ENCODE results near the gene PFDN6. TPM values are rescaled to one million over a fixed set of nuclear protein-coding genes. Genes with fewer than 3 reads are reported as not detected.

Gene PFDN6
- total RNA-seq, 1 experiment from 2014 or later = 54.7 TPM

- Mint-ChIP-seq H3K4me1 (ENCODE audit: insufficient read depth, unreplicated experiment) (peaks cover 24% of the 10 kb centered on the region), H3K4me3 (ENCODE audit: unreplicated experiment) (peak overlapping the region; percentile 88), H3K27ac (ENCODE audit: low read depth, unreplicated experiment) (peak overlapping the region; percentile 89), H3K36me3 (ENCODE audit: insufficient read depth, unreplicated experiment) (peaks cover 59% of the 10 kb centered on the region), H3K27me3 (ENCODE audit: insufficient read depth, unreplicated experiment) (no peaks in the 10 kb centered on the region), H3K9me3 (ENCODE audit: unreplicated experiment) (no peaks in the 10 kb centered on the region)
- TF ChIP-seq CTCF (IDR thresholded peaks at IDR 0.05; ENCODE audit: unreplicated experiment) = no peak
- ChIA-PET CTCF (interaction anchor here (0.6 to 2.3 kb wide), 4 partner anchors 10 to 130 kb away, joined by 3 to 18 read pairs (median 7); partner anchors contain the start of gene B3GALT4), POLR2A (interaction anchor here (0.8 to 7.1 kb wide), 17 partner anchors 9 to 1560 kb away, joined by 3 to 148 read pairs (median 7); partner anchors contain the start of genes B3GALT4, BRD2, RGL2 and RPS18)
- BruUV-seq (replicated peaks) = TSS peak; percentile 88
- DNase-seq (ENCODE audit: unreplicated experiment) = no peak
- intact Hi-C loops (cut with micrococcal nuclease) = no loop called here
Measured at GRCh38 chr6:33289784-33290315, 449 bp downstream of the PFDN6 start.

GRCh38 chr6:33290459-33290858 is 1.1 kb downstream of the PFDN6 start:
- peaks cover 24% of the 10 kb centered on the region for H3K4me1 Mint-ChIP-seq (ENCODE audit: insufficient read depth, unreplicated experiment)
- no peaks in the 10 kb centered on the region for H3K27me3 Mint-ChIP-seq (ENCODE audit: insufficient read depth, unreplicated experiment)
- ChIA-PET POLR2A (interaction anchor here (0.6 to 7.1 kb wide), 10 partner anchors 8 to 319 kb away, joined by 3 to 148 read pairs (median 23); partner anchors contain the start of genes B3GALT4, RGL2, RPS18 and TAPBP), CTCF (interaction anchor here (0.7 kb wide), 2 partner anchors 9 to 12 kb away, joined by 3 to 8 read pairs; partner anchors contain the start of gene RGL2)
- H3K36me3 Mint-ChIP-seq (ENCODE audit: insufficient read depth, unreplicated experiment) = peaks cover 53% of the 10 kb centered on the region
- no peak for DNase-seq (ENCODE audit: unreplicated experiment)
- intact Hi-C loops (cut with micrococcal nuclease) = no loop called here
- peak overlapping the region; percentile 88 for H3K4me3 Mint-ChIP-seq (ENCODE audit: unreplicated experiment)
- TF ChIP-seq CTCF (IDR thresholded peaks at IDR 0.05; ENCODE audit: unreplicated experiment) = no peak
- no peak overlapping the region for H3K27ac Mint-ChIP-seq (ENCODE audit: low read depth, unreplicated experiment)
- H3K9me3 Mint-ChIP-seq (ENCODE audit: unreplicated experiment) = no peaks in the 10 kb centered on the region
- BruUV-seq (replicated peaks) = no TSS peak

GRCh38 chr6:33292996-33293682 is 3.7 kb downstream of the PFDN6 start:
- ChIA-PET POLR2A (interaction anchor here (0.7 to 7.1 kb wide), 4 partner anchors 16 to 417 kb away, joined by 3 to 148 read pairs (median 8); partner anchors contain the start of genes B3GALT4, RPS18 and VPS52), CTCF (interaction anchor here (0.6 to 1.7 kb wide), 2 partner anchors 45 to 247 kb away, joined by 4 to 5 read pairs; no protein-coding TSS in a partner anchor)
- peaks cover 25% of the 10 kb centered on the region for H3K4me1 Mint-ChIP-seq (ENCODE audit: insufficient read depth, unreplicated experiment)
- H3K36me3 Mint-ChIP-seq (ENCODE audit: insufficient read depth, unreplicated experiment) = peaks cover 30% of the 10 kb centered on the region
- H3K27ac Mint-ChIP-seq (ENCODE audit: low read depth, unreplicated experiment) = no peak overlapping the region
- no peaks in the 10 kb centered on the region for H3K9me3 Mint-ChIP-seq (ENCODE audit: unreplicated experiment)
- BruUV-seq (replicated peaks) = no TSS peak
- H3K27me3 Mint-ChIP-seq (ENCODE audit: insufficient read depth, unreplicated experiment) = no peaks in the 10 kb centered on the region
- intact Hi-C loops (cut with micrococcal nuclease) = no loop called here
- H3K4me3 Mint-ChIP-seq (ENCODE audit: unreplicated experiment) = no peak overlapping the region
- no peak for TF ChIP-seq CTCF (IDR thresholded peaks at IDR 0.05; ENCODE audit: unreplicated experiment)
- DNase-seq (ENCODE audit: unreplicated experiment) = no peak

GRCh38 chr6:33294086-33294823 is 4.9 kb downstream of the PFDN6 start:
- TF ChIP-seq CTCF (IDR thresholded peaks at IDR 0.05; ENCODE audit: unreplicated experiment) = no peak
- CTCF ChIA-PET = no interaction called here
- Mint-ChIP-seq H3K36me3 (ENCODE audit: insufficient read depth, unreplicated experiment) (peaks cover 31% of the 10 kb centered on the region), H3K27me3 (ENCODE audit: insufficient read depth, unreplicated experiment) (no peaks in the 10 kb centered on the region), H3K4me1 (ENCODE audit: insufficient read depth, unreplicated experiment) (peaks cover 28% of the 10 kb centered on the region), H3K27ac (ENCODE audit: low read depth, unreplicated experiment) (no peak overlapping the region), H3K4me3 (ENCODE audit: unreplicated experiment) (no peak overlapping the region), H3K9me3 (ENCODE audit: unreplicated experiment) (no peaks in the 10 kb centered on the region)
- intact Hi-C loops (cut with micrococcal nuclease) = no loop called here
- no peak for DNase-seq (ENCODE audit: unreplicated experiment)
- POLR2A ChIA-PET = interaction anchor here (0.7 kb wide), 1 partner anchor 416 kb away, joined by 3 read pairs; no protein-coding TSS in a partner anchor
- BruUV-seq (replicated peaks) = no TSS peak

Measured in MCF 10A (cell line).